Astrocyte (in vitro differentiated cells and primary cell): ENCODE results near the gene PRSS23. TPM values are rescaled to one million over a fixed set of nuclear protein-coding genes. Genes with fewer than 3 reads are reported as not detected.

Experiments used
- DNase-seq: peaks from one replicate; pipeline ENCODE4 v3.0.0-alpha.2; 2010; ENCODE audit warnings: low read depth
- FAIRE-seq: peaks from 2 replicates; lab custom pipeline; 2011; peaks lifted over from hg19 to GRCh38; lab: Jason Lieb, UNC
- H2AFZ ChIP-seq: 2 replicates; pipeline ENCODE4 v1.6.0; 2012; ENCODE audit warnings: low read depth, low read length, inconsistent platforms
- H3K27ac ChIP-seq: 2 replicates; pipeline ENCODE4 v1.5.1; 2011; ENCODE audit warnings: low read depth, low read length, inconsistent platforms
- H3K27me3 ChIP-seq: 2 replicates; pipeline ENCODE4 v1.6.0; 2011; ENCODE audit warnings: low read length, inconsistent platforms; ENCODE audit not compliant: insufficient read depth
- H3K36me3 ChIP-seq: 2 replicates; pipeline ENCODE4 v1.5.1; 2011; ENCODE audit warnings: low read length, inconsistent platforms; ENCODE audit not compliant: insufficient read depth
- H3K4me1 ChIP-seq: 2 replicates; pipeline ENCODE4 v1.5.1; 2011; ENCODE audit warnings: low read length, inconsistent platforms; ENCODE audit not compliant: insufficient read depth
- H3K4me2 ChIP-seq: 2 replicates; pipeline ENCODE4 v1.6.0; 2012; ENCODE audit warnings: low read length, inconsistent platforms
- H3K4me3 ChIP-seq: 2 replicates; pipeline ENCODE4 v1.5.1; 2011; ENCODE audit warnings: low read depth, mild to moderate bottlenecking, low read length, inconsistent platforms; ENCODE audit not compliant: insufficient read depth
- H3K79me2 ChIP-seq: 2 replicates; pipeline ENCODE4 v1.6.0; 2012; ENCODE audit warnings: mild to moderate bottlenecking, low read length, inconsistent platforms; ENCODE audit not compliant: insufficient read depth
- H3K9ac ChIP-seq: 2 replicates; pipeline ENCODE4 v1.6.0; 2012; ENCODE audit warnings: mild to moderate bottlenecking, low read length, inconsistent platforms
- H3K9me3 ChIP-seq: 2 replicates; pipeline ENCODE4 v1.5.1; 2012; ENCODE audit warnings: low read depth, mild to moderate bottlenecking, low read length, inconsistent platforms; ENCODE audit not compliant: insufficient read depth
- H4K20me1 ChIP-seq: 2 replicates; pipeline ENCODE4 v1.6.0; 2012; ENCODE audit warnings: low read length, inconsistent platforms; ENCODE audit not compliant: insufficient read depth
- H3K27ac Mint-ChIP-seq: one replicate; pipeline ENCODE4 v1.8.0; 2021; ENCODE audit warnings: mild to moderate bottlenecking, mixed read lengths; ENCODE audit not compliant: unreplicated experiment
- H3K27me3 Mint-ChIP-seq: one replicate; pipeline ENCODE4 v1.8.0; 2021; ENCODE audit warnings: low read depth, mixed read lengths; ENCODE audit not compliant: unreplicated experiment
- H3K36me3 Mint-ChIP-seq: one replicate; pipeline ENCODE4 v1.8.0; 2021; ENCODE audit warnings: low read depth, mixed read lengths; ENCODE audit not compliant: unreplicated experiment
- H3K4me1 Mint-ChIP-seq: one replicate; pipeline ENCODE4 v1.8.0; 2021; ENCODE audit warnings: low read depth, mixed read lengths; ENCODE audit not compliant: unreplicated experiment
- H3K4me3 Mint-ChIP-seq: one replicate; pipeline ENCODE4 v1.8.0; 2021; ENCODE audit warnings: mild to moderate bottlenecking, moderate library complexity, mixed read lengths; ENCODE audit not compliant: unreplicated experiment
- H3K9me3 Mint-ChIP-seq: one replicate; pipeline ENCODE4 v1.8.0; 2021; ENCODE audit warnings: mild to moderate bottlenecking, mixed read lengths; ENCODE audit not compliant: unreplicated experiment
- CTCF ChIP-seq: IDR thresholded peaks from 2 replicates; pipeline ENCODE4 v1.5.1; 2011; ENCODE audit warnings: low read depth, mild to moderate bottlenecking, inconsistent platforms, low read length, moderate library complexity; ENCODE audit not compliant: insufficient read depth
- EZH2 ChIP-seq: IDR thresholded peaks from 2 replicates; pipeline ENCODE4 v1.6.1; 2012; ENCODE audit warnings: mild to moderate bottlenecking, low read length, inconsistent platforms; ENCODE audit not compliant: insufficient read depth
- total RNA-seq: library from RNA; stranded (reverse); gene quantifications from 2 replicates; pipeline ENCODE4 v1.2.1, GENCODE V29; 2021

The PRSS23 gene
- total RNA-seq, 1 donor from 2014 or later: 717 TPM

GRCh38 chr11:86809561-86809960, 9.2 kb downstream of the PRSS23 start:
- H3K36me3 Mint-ChIP-seq: peaks cover 12% of the 10 kb centered on the region
- H3K36me3 ChIP-seq: peaks cover 32% of the 10 kb centered on the region
- peaks cover 29% of the 10 kb centered on the region for H4K20me1 ChIP-seq
- peaks cover 85% of the 10 kb centered on the region for H3K4me1 Mint-ChIP-seq
- H2AFZ ChIP-seq: no peak overlapping the region
- H3K27me3 ChIP-seq: no peaks in the 10 kb centered on the region
- FAIRE-seq: no peak
- peaks cover 33% of the 10 kb centered on the region for H3K4me1 ChIP-seq
- no peaks in the 10 kb centered on the region for H3K27me3 Mint-ChIP-seq
- no peak overlapping the region for H3K27ac ChIP-seq
- H3K4me3 Mint-ChIP-seq: peak overlapping the region; percentile 41
- H3K9me3 Mint-ChIP-seq: no peaks in the 10 kb centered on the region
- peaks cover 86% of the 10 kb centered on the region for H3K79me2 ChIP-seq
- H3K9me3 ChIP-seq: no peaks in the 10 kb centered on the region
- H3K27ac Mint-ChIP-seq: peak overlapping the region; percentile 42
- peak overlapping the region; percentile 6 for H3K9ac ChIP-seq
- H3K4me3 ChIP-seq: no peak overlapping the region
- no peak overlapping the region for H3K4me2 ChIP-seq
- TF ChIP-seq CTCF (no peak), EZH2 (no peak)
- no peak for DNase-seq

GRCh38 chr11:86810288-86810687, 9.9 kb downstream of the PRSS23 start:
- H3K27ac Mint-ChIP-seq: peak overlapping the region; percentile 42
- H3K4me3 Mint-ChIP-seq: no peak overlapping the region
- no peaks in the 10 kb centered on the region for H3K9me3 Mint-ChIP-seq
- H2AFZ ChIP-seq: no peak overlapping the region
- TF ChIP-seq EZH2 (no peak), CTCF (no peak)
- peaks cover 15% of the 10 kb centered on the region for H3K36me3 Mint-ChIP-seq
- H4K20me1 ChIP-seq: peaks cover 29% of the 10 kb centered on the region
- H3K36me3 ChIP-seq: peaks cover 32% of the 10 kb centered on the region
- H3K4me2 ChIP-seq: no peak overlapping the region
- no peak overlapping the region for H3K27ac ChIP-seq
- H3K4me3 ChIP-seq: no peak overlapping the region
- H3K27me3 ChIP-seq: no peaks in the 10 kb centered on the region
- peaks cover 85% of the 10 kb centered on the region for H3K4me1 Mint-ChIP-seq
- no peak for FAIRE-seq
- no peak for DNase-seq
- no peaks in the 10 kb centered on the region for H3K27me3 Mint-ChIP-seq
- peaks cover 33% of the 10 kb centered on the region for H3K4me1 ChIP-seq
- peak overlapping the region; percentile 6 for H3K9ac ChIP-seq
- no peaks in the 10 kb centered on the region for H3K9me3 ChIP-seq
- peaks cover 79% of the 10 kb centered on the region for H3K79me2 ChIP-seq

GRCh38 chr11:86811637-86812321, 11.4 kb downstream of the PRSS23 start:
- Histone ChIP-seq H2AFZ (no peak overlapping the region), H3K9me3 (no peaks in the 10 kb centered on the region), H3K4me3 (no peak overlapping the region), H3K4me2 (peak overlapping the region; percentile 6), H3K9ac (peak overlapping the region; percentile 11), H3K36me3 (peaks cover 25% of the 10 kb centered on the region), H3K4me1 (peaks cover 41% of the 10 kb centered on the region), H3K79me2 (peaks cover 71% of the 10 kb centered on the region), H3K27me3 (no peaks in the 10 kb centered on the region), H4K20me1 (peaks cover 21% of the 10 kb centered on the region), H3K27ac (peak overlapping the region; percentile 50)
- no peaks in the 10 kb centered on the region for H3K27me3 Mint-ChIP-seq
- H3K9me3 Mint-ChIP-seq: no peaks in the 10 kb centered on the region
- TF ChIP-seq EZH2 (no peak), CTCF (no peak)
- peak; percentile 73 for DNase-seq
- no peak overlapping the region for H3K4me3 Mint-ChIP-seq
- H3K4me1 Mint-ChIP-seq: peaks cover 87% of the 10 kb centered on the region
- H3K27ac Mint-ChIP-seq: peak overlapping the region; percentile 87
- H3K36me3 Mint-ChIP-seq: peaks cover 13% of the 10 kb centered on the region
- FAIRE-seq: peak; percentile 39
